GM12892 (cell line): ENCODE measurements around the gene MAN2A2.

Experiments used
- POLR2AphosphoS5 ChIP-seq: IDR thresholded peaks from 2 replicates; pipeline ENCODE4 v1.6.1; 2011; ENCODE audit warnings: low read depth, low read length, control low read depth
- TAF1 ChIP-seq: IDR thresholded peaks from 2 replicates; pipeline ENCODE4 v1.6.1; 2011; ENCODE audit warnings: low read depth, mild to moderate bottlenecking, control low read depth, low read length, borderline replicate concordance

DNA sequence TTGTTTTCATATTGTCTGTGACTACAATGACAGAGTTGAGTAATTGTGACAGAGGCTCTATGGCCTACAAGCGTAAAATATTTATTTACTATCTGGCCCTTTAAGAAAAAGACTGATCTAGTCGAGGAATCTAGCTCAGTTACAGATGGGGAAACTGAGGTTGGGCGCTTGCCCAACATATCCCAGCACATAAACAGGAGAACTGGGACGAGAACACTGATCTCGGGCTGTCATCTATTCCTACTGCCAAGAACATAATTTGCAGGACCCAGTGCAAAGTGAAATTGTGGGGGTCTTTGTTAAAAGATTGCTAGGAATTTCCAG is 16.8 kb upstream of the MAN2A2 start:
- TF ChIP-seq POLR2AphosphoS5 = no peak
- TF ChIP-seq TAF1 = no peak
